Neuronal stem cell (in vitro differentiated cells): ENCODE measurements around the gene RETREG3.

Source experiments
- DNase-seq: peaks from one replicate; pipeline ENCODE4 v3.0.0-alpha.2; 2013; ENCODE audit warnings: low spot score
- H2AFZ ChIP-seq: one replicate; pipeline ENCODE4 v1.6.1; 2013; ENCODE audit warnings: mild to moderate bottlenecking, low read length, inconsistent platforms
- H2AK5ac ChIP-seq: 2 replicates; pipeline ENCODE4 v1.6.1; 2013; ENCODE audit warnings: low read depth, mild to moderate bottlenecking, inconsistent platforms, low read length, moderate library complexity, mixed read lengths
- H2BK120ac ChIP-seq: 2 replicates; pipeline ENCODE4 v1.6.1; 2013; ENCODE audit warnings: low read depth, mild to moderate bottlenecking, inconsistent platforms, low read length, moderate library complexity, mixed read lengths
- H2BK12ac ChIP-seq: one replicate; pipeline ENCODE4 v1.6.1; 2013; ENCODE audit warnings: low read length, inconsistent platforms
- H2BK15ac ChIP-seq: 2 replicates; pipeline ENCODE4 v1.6.1; 2013; ENCODE audit warnings: mild to moderate bottlenecking, low read length, inconsistent platforms, mixed read lengths
- H2BK5ac ChIP-seq: one replicate; pipeline ENCODE4 v1.6.1; 2013; ENCODE audit warnings: inconsistent platforms, mild to moderate bottlenecking, low read length, moderate library complexity
- H3K14ac ChIP-seq: one replicate; pipeline ENCODE4 v1.6.1; 2013; ENCODE audit warnings: low read length, inconsistent platforms
- H3K18ac ChIP-seq: 2 replicates; pipeline ENCODE4 v1.6.1; 2013; ENCODE audit warnings: low read length, inconsistent platforms
- H3K23ac ChIP-seq: 2 replicates; pipeline ENCODE4 v1.6.1; 2013; ENCODE audit warnings: low read depth, mild to moderate bottlenecking, mixed read lengths, low read length, inconsistent platforms; ENCODE audit not compliant: poor library complexity
- H3K27ac ChIP-seq: replicated peaks from 3 replicates; pipeline ENCODE4 v1.5.1; 2013; ENCODE audit warnings: low read length, inconsistent platforms
- H3K27me3 ChIP-seq, 3 experiments: 2 replicates each; pipeline ENCODE4 v1.6.1; 2013; ENCODE audit warnings: low read length in 3 of 3, mild to moderate bottlenecking in 2 of 3, inconsistent platforms in 1 of 3, low read depth in 1 of 3, mixed read lengths in 1 of 3, moderate library complexity in 1 of 3; ENCODE audit not compliant: control insufficient read depth in 3 of 3, insufficient read depth in 3 of 3
- H3K36me3 ChIP-seq, 2 donors: replicated peaks in 1 of 2; 2 replicates each; pipeline ENCODE4 v1.6.1; 2013; ENCODE audit warnings: low read length in 2 of 2; ENCODE audit not compliant: control insufficient read depth in 2 of 2, insufficient read depth in 2 of 2
- H3K4ac ChIP-seq: 2 replicates; pipeline ENCODE4 v1.6.1; 2013; ENCODE audit warnings: inconsistent platforms, mild to moderate bottlenecking, low read length, moderate library complexity
- H3K4me1 ChIP-seq, 2 donors: 1 replicate in 1 of 2; 2 replicates in 1 of 2; pipeline ENCODE4 v1.6.1; 2013; ENCODE audit warnings: low read length in 2 of 2, low read depth in 1 of 2; ENCODE audit not compliant: control insufficient read depth in 2 of 2, insufficient read depth in 1 of 2
- H3K4me2 ChIP-seq: one replicate; pipeline ENCODE4 v1.6.1; 2013; ENCODE audit warnings: mild to moderate bottlenecking, low read length, inconsistent platforms; ENCODE audit not compliant: insufficient read depth, poor library complexity, severe bottlenecking
- H3K4me3 ChIP-seq, 2 donors: 2 replicates each; pipeline ENCODE4 v1.5.1; 2013; ENCODE audit warnings: low read length in 2 of 2, mild to moderate bottlenecking in 2 of 2, inconsistent platforms in 1 of 2, moderate library complexity in 1 of 2
- H3K79me1 ChIP-seq: one replicate; pipeline ENCODE4 v1.6.1; 2013; ENCODE audit warnings: low read depth, mild to moderate bottlenecking, inconsistent platforms, low read length, moderate library complexity
- H3K9ac ChIP-seq: one replicate; pipeline ENCODE4 v1.6.1; 2013; ENCODE audit warnings: mild to moderate bottlenecking, low read depth, low read length, inconsistent platforms; ENCODE audit not compliant: poor library complexity
- H3K9me3 ChIP-seq, 2 donors: replicated peaks in 1 of 2; 2 replicates each; pipeline versions ENCODE3 to v1.6.1; 2013; ENCODE audit warnings: low read length in 2 of 2, mild to moderate bottlenecking in 2 of 2, inconsistent platforms in 1 of 2, low read depth in 1 of 2, mixed read lengths in 1 of 2, moderate library complexity in 1 of 2; ENCODE audit not compliant: control insufficient read depth in 2 of 2, insufficient read depth in 1 of 2
- H4K8ac ChIP-seq: one replicate; pipeline ENCODE4 v1.6.1; 2013; ENCODE audit warnings: low read depth, mild to moderate bottlenecking, inconsistent platforms, low read length, moderate library complexity
- H4K91ac ChIP-seq: one replicate; pipeline ENCODE4 v1.6.1; 2013; ENCODE audit warnings: low read length, low read depth, mild to moderate bottlenecking, inconsistent platforms; ENCODE audit not compliant: poor library complexity
- WGBS, 2 donors: extraction: QIAGEN DNeasy Blood & Tissue Kit; methylation state at CpG; one replicate each; pipeline ENCODE4 v1.1.7; 2013; ENCODE audit warnings: missing lambda C conversion rate in 2 of 2, mixed read lengths in 1 of 2; ENCODE audit not compliant: insufficient read length in 2 of 2, insufficient replicate concordance in 1 of 2; ENCODE audit errors: extremely low coverage in 2 of 2; 5-methylcytosine and 5-hydroxymethylcytosine counted together

Gene RETREG3

GRCh38 chr17:42548993-42549755 is 60.0 kb downstream of the RETREG3 start:
- H3K4me2 ChIP-seq = peak overlapping the region; percentile 73
- H2BK120ac ChIP-seq = no peak overlapping the region
- WGBS, 2 donors = no CpG with 5 or more reads among the region's 14 CpGs
- peak overlapping the region; percentile 87 for H3K27ac ChIP-seq
- no peak overlapping the region for H3K14ac ChIP-seq
- no peak overlapping the region for H4K91ac ChIP-seq
- no peak overlapping the region for H3K23ac ChIP-seq
- no peak overlapping the region for H3K4me3 ChIP-seq
- H3K4ac ChIP-seq = no peak overlapping the region
- H2AK5ac ChIP-seq = no peak overlapping the region
- peaks cover 4 to 10% of the 10 kb centered on the region in 2 donors for H3K36me3 ChIP-seq
- H4K8ac ChIP-seq = no peak overlapping the region
- no peak overlapping the region for H2BK12ac ChIP-seq
- H2BK5ac ChIP-seq = no peak overlapping the region
- no peak for DNase-seq
- H3K9me3 ChIP-seq = no peaks in the 10 kb centered on the region
- H3K9ac ChIP-seq = no peak overlapping the region
- H3K4me1 ChIP-seq = peaks cover 0 to 9% of the 10 kb centered on the region in 2 donors
- no peaks in the 10 kb centered on the region for H3K27me3 ChIP-seq
- H3K18ac ChIP-seq = no peak overlapping the region
- H3K79me1 ChIP-seq = peaks cover 6% of the 10 kb centered on the region
- no peak overlapping the region for H2AFZ ChIP-seq
- H2BK15ac ChIP-seq = no peak overlapping the region

- peak; percentile 71 for DNase-seq
- H2BK12ac ChIP-seq = no peak overlapping the region
- peaks cover 0 to 5% of the 10 kb centered on the region in 2 donors for H3K4me1 ChIP-seq
- peak overlapping the region; percentile 83 for H2BK120ac ChIP-seq
- H3K18ac ChIP-seq = peak overlapping the region; percentile 99
- H3K27me3 ChIP-seq = no peaks in the 10 kb centered on the region
- peak overlapping the region in 1 of 2 donors; percentile 78 for H3K4me3 ChIP-seq
- H3K27ac ChIP-seq = peak overlapping the region; percentile 87
- H4K91ac ChIP-seq = no peak overlapping the region
- peak overlapping the region; percentile 98 for H3K23ac ChIP-seq
- H2AFZ ChIP-seq = no peak overlapping the region
- H3K4me2 ChIP-seq = peak overlapping the region; percentile 73
- peak overlapping the region; percentile 97 for H3K9ac ChIP-seq
- H3K4ac ChIP-seq = no peak overlapping the region
- H3K79me1 ChIP-seq = peaks cover 3% of the 10 kb centered on the region
- peaks cover 7 to 19% of the 10 kb centered on the region in 2 donors for H3K36me3 ChIP-seq
- no CpG with 5 or more reads among the region's 74 CpGs for WGBS, 2 donors
- no peak overlapping the region for H2BK5ac ChIP-seq
- peak overlapping the region; percentile 89 for H2BK15ac ChIP-seq
- H3K9me3 ChIP-seq = no peaks in the 10 kb centered on the region
- H2AK5ac ChIP-seq = peak overlapping the region; percentile 96
- H4K8ac ChIP-seq = peak overlapping the region; percentile 92
- H3K14ac ChIP-seq = no peak overlapping the region
Observed at GRCh38 chr17:42548070-42548837, 60.9 kb downstream of the RETREG3 start.

GRCh38 chr17:42547698-42548069 is 61.5 kb downstream of the RETREG3 start:
- H2BK120ac ChIP-seq = peak overlapping the region; percentile 83
- H2BK15ac ChIP-seq = peak overlapping the region; percentile 89
- peaks cover 10 to 24% of the 10 kb centered on the region in 2 donors for H3K36me3 ChIP-seq
- no peak overlapping the region for H4K8ac ChIP-seq
- peak overlapping the region; percentile 98 for H3K23ac ChIP-seq
- peak overlapping the region; percentile 73 for H3K4me2 ChIP-seq
- no peaks in the 10 kb centered on the region for H3K27me3 ChIP-seq
- H3K14ac ChIP-seq = no peak overlapping the region
- H2AK5ac ChIP-seq = peak overlapping the region; percentile 96
- no peak overlapping the region for H2AFZ ChIP-seq
- peak overlapping the region; percentile 73 for H2BK12ac ChIP-seq
- no peak overlapping the region for H4K91ac ChIP-seq
- peaks cover 1% of the 10 kb centered on the region for H3K79me1 ChIP-seq
- no peak overlapping the region for H3K4me3 ChIP-seq
- H3K9me3 ChIP-seq = no peaks in the 10 kb centered on the region
- DNase-seq = no peak
- H3K4ac ChIP-seq = no peak overlapping the region
- no CpG with 5 or more reads among the region's 14 CpGs for WGBS, 2 donors
- no peak overlapping the region for H3K9ac ChIP-seq
- H3K18ac ChIP-seq = peak overlapping the region; percentile 83
- peaks cover 0 to 5% of the 10 kb centered on the region in 2 donors for H3K4me1 ChIP-seq
- no peak overlapping the region for H3K27ac ChIP-seq
- no peak overlapping the region for H2BK5ac ChIP-seq

GRCh38 chr17:42547001-42547461 is 62.1 kb downstream of the RETREG3 start:
- Histone ChIP-seq H3K4me2 (no peak overlapping the region), H2AK5ac (peak overlapping the region; percentile 46), H3K36me3 (peaks cover 12 to 28% of the 10 kb centered on the region in 2 donors), H2AFZ (no peak overlapping the region), H3K4ac (no peak overlapping the region), H3K27ac (no peak overlapping the region), H3K27me3 (no peaks in the 10 kb centered on the region), H2BK15ac (no peak overlapping the region), H3K4me3 (no peak overlapping the region), H3K4me1 (peaks cover 0 to 5% of the 10 kb centered on the region in 2 donors), H2BK5ac (no peak overlapping the region), H3K14ac (no peak overlapping the region), H3K79me1 (peaks cover 1% of the 10 kb centered on the region), H3K9me3 (no peaks in the 10 kb centered on the region), H4K8ac (no peak overlapping the region), H4K91ac (no peak overlapping the region), H2BK12ac (no peak overlapping the region), H3K23ac (peak overlapping the region; percentile 98), H3K9ac (no peak overlapping the region), H2BK120ac (no peak overlapping the region), H3K18ac (no peak overlapping the region)
- no CpG with 5 or more reads among the region's 23 CpGs for WGBS, 2 donors
- DNase-seq = no peak
